ENCODE results near the gene CCDC74B.
"Not testable (repeated sequence)": the region's sequence is repeated elsewhere in the genome, so short reads cannot be mapped to it uniquely, and the experiment has no call there.

The CCDC74B gene

DNA sequence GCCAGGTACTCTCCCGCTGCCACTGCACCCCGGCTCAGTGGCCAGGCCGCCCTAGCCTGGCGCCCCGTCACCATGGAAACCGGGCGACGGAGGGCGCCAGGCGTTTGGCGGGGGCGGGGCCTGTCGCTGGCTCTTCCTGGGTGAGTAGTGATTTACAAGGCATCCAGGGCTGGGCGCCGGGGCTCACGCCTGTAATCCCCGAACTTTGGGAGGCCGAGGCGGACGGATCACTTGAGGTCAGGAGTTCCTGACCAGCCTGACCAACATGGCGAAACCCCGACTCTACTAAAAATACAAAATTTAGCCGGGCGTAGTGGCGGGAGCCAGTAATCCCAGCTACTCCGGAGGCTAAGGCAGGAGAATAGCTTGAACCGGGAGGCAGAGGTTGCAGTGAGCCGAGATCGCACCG, at the start of gene CCDC74B:
Gene CCDC74B, minus strand, starts transcription at position 107 of the 409 bp plus-strand sequence. CDS start 116 bp downstream, outside the sequence.
- DNase-seq (ENCODE audit: low spot score): not testable (repeated sequence)

DNA sequence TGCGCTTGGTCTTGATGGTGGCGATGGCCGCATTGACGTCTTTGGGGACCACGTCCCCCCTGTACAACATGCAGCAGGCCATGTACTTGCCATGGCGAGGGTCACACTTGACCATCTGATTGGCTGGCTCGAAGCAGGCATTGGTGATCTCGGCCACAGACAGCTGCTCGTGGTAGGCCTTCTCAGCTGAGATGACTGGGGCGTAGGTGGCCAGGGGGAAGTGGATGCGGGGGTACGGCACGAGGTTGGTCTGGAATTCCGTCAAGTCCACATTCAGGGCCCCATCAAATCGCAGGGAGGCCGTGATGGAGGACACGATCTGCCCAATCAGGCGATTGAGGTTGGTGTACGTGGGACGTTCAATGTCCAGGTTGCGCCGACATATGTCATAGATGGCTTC, 48.9 kb upstream of the CCDC74B start:
- not testable (repeated sequence) for DNase-seq (ENCODE audit: low spot score)

DNA sequence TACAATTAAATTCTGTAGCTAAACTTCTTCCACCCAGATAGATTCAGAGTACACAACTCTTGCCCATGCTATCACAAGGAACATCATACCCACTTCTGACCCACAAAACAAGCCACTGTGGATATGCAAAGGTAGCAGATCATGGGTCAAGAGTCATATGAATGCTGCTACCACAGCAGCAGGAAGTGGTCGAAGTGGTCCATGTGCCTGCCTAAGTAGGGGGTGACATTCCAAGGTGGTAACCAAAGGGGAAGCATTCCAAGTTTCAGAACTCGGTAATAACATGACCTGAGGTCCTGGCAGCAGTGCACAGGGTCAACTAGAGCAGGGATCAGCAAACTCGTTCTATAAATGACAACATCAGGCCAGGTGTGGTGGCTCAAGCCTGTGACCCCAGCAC, 47.5 kb upstream of the CCDC74B start:
- DNase-seq (ENCODE audit: low spot score): not testable (repeated sequence)

DNA sequence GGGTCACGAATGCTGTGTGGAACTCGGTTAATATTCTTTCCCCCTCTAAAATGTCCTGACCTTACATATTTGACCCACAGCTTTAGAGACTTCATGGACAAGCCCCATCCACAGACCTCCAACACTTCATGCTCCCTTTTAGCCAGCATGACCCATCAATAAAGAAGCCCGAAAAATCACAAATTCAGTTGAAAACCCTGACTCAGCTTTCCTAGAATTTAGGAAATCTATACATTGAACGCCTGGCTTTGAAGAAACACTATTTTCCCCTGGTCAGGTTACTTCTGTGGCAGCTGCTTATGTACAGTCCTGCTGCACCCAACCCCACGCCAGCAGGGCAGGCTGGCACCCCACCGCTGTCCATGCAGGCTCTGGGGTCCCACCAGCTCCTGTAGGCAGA, 46.4 kb upstream of the CCDC74B start:
- not testable (repeated sequence) for DNase-seq (ENCODE audit: low spot score)

DNA sequence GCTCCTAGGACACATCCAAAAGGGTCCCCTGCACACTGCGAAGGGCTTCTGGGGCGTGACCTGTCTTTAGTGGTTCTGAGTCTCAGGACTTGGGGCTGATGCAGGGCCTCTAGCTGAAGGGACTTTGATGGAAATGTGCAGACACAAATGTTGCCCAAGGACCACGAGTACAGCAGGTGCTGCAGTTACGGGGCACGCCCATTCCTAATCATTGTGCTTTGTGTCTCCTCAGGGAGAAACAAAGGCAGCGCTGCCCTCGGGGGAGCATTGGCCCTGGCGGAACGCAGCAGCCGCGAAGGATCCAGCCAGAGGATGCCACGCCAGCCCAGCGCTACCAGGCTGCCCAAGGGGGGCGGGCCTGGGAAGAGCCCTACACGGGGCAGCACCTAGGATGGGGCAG, 45.3 kb upstream of the CCDC74B start:
- DNase-seq (ENCODE audit: low spot score): no peak

DNA sequence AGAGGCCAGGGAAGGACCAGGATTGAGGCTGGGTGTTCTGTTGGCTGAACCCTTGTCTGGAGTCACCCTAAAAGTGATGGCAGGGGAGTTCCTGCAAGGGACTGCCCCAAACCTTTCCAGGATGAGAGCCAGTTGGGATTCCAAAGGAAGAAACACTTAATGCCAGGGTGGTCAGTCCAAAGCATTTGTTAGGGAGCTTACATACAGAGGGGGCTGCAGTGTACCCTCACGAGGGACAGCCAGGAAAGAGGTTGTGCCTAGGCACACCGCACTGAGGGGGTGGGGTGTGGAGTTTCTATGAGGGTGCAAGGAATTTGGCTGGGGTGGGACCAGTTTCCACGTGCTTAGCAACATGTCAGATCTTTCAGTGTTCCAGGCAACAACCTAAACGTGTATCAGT, 44.0 kb upstream of the CCDC74B start:
- DNase-seq (ENCODE audit: low spot score): not testable (repeated sequence)

DNA sequence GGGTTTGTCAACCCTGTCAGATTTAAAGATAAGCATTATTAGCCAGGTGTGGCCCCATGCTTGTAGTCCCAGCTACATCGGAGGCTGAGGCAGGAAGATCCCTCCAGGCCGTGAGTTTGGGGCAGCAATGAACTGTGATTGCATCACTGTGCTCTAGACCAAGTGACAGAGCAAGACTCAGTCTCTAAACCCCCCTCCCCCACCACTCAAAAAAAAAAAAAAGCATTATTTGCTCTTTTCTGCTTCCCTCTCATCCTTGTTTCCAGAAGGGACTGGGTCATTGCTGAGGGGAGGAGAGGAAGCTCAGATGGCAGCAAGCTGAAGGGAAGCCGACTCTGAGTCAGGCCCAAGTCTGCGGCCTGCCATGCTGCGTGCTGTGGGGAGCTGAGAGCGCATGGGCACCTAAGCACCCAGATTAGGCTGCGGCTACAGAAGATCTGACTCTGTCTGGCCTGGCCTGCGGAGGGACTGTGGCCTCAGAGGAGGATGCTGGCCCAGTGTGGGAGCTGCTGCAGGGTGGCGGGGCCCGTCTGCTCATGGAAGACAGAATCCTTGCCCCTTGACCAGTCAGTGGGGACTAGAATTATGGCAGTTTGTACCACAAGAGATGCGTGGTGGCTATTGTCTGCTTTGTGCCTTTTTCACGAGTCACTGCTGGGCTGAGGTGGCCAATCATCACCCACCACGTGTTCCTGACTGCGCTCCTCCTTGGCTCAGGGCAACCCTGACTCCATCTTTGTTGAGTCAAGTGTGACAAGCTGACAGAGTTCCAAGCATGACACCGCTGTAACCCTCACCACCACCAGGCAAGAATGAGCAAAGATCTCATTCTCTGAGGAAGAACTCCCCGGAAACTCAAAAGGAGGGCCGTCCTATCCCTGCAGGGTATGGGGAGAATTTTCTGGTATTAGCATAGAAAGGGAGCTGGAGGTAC, 43.2 kb upstream of the CCDC74B start:
- not testable (repeated sequence) for DNase-seq (ENCODE audit: low spot score)

DNA sequence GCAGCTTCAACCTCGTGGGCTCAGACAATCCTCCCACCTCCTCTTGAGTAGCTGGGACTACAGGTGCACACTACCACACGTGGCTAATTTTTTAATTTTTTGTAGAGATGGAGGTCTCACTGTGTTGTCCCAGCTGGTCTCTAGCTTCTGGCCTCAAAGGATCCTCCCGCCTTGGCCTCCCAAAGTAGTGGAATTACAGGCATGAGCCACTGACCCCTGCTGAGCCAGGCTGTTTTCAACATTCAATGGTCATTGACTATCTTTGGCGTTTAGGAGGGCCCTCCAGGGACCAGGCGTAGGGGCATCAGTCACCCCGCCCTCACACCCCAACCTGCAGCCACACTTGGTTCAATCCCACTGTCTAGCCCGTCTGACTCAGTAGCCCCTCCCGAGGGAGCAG, 42.4 kb upstream of the CCDC74B start:
- no peak for DNase-seq (ENCODE audit: low spot score)

DNA sequence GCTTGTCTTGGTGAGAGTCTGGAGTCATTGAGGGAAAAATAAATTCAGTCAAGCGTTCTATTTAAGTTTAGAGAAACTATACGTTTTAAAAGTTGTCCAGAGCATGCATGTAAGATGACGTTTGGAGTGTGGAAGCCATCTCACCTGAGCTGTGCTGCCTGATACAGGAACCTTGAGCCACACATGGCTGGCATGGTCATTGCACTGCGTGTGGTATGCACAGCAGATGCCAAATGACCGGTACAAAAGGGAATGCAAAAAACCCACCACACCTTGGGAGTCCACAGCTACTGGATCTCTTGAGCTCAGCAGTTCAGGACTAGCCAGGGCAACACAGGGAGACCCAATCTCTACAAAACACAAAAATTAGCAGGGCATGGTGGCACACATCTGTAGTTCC, 41.5 kb upstream of the CCDC74B start:
- no peak for DNase-seq (ENCODE audit: low spot score)

DNA sequence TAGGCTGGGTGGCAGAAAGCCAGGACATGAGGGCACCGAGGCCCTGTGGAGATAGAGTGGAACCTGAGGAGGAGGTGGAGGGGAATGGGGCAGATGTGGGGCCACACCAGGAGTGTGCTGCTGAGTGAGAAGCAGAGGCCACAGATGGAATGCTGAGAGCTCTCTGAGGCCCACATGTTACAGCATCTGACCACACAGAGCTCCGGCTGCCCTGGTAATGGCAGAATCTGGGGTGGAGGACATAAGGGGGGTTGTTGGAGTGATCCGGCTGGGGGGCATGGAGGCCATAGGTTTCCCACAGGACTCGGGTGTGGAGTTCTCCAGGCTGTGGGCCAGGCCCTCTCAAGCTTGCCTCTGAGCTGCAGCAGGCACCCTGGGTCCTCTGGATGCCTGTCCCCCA, 41.0 kb upstream of the CCDC74B start:
- DNase-seq (ENCODE audit: low spot score): no peak

DNA sequence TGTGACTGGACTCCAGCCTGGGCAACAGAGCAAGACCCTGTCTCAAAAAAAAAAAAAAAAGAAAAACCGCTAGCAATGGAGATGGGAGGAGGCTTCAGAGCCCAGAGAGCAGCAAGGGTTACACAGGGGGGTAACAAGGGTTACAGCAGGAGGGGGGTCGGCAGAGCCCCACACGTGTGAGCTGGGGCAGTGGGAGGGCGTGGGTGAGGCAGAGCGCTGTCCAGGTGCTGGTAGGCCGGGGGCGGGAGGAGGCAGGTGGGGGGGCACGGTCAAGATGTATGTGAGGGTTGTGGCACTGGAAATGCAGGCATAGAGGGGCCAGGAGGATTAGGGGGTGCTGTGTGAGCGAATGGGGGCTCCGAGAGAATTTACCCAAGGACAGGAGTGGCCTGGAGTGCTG, 40.5 kb upstream of the CCDC74B start:
- no peak for DNase-seq (ENCODE audit: low spot score)

DNA sequence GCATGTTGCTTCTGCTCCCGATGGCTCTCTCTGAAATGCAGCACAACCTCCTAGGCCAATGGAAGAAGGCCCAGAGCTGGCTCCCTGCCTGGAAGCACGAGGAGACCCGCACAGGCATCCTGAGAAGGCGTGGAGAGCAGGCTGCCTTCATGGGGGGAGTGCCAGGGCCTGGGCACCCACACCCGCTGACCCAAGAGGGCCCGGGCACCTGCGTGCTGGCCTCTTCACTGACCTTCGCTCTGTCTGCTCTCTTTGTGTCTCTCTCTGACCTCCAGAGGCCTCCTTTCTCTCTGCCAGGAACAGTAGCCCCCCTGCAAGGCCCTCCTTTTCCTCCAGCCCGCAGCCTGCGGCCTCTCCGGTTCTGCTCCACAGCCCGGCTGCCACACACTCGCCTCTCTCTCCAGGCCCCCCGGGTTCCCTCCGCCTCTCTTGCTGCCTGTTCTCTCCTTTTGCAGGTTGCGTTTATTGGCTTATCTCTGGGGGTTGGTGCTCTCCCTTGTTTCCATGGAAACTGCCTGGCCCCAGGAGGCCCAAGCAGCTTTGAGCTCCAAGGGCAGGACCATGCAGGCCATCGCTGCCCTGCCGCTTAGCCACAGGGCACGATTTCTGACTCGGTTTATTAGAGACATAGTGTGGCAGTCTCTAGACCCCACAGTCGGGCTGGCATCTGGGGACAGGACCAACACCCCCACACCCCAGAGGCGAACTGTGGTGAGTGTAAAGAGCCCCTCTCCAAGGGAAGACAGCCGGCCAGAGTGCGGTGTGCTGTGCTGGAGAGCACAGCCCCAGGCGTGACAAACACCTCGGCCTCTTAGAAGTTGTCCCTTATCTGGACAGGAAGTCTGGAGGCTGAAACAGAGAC, 38.8 kb upstream of the CCDC74B start:
- no peak for DNase-seq (ENCODE audit: low spot score)

DNA sequence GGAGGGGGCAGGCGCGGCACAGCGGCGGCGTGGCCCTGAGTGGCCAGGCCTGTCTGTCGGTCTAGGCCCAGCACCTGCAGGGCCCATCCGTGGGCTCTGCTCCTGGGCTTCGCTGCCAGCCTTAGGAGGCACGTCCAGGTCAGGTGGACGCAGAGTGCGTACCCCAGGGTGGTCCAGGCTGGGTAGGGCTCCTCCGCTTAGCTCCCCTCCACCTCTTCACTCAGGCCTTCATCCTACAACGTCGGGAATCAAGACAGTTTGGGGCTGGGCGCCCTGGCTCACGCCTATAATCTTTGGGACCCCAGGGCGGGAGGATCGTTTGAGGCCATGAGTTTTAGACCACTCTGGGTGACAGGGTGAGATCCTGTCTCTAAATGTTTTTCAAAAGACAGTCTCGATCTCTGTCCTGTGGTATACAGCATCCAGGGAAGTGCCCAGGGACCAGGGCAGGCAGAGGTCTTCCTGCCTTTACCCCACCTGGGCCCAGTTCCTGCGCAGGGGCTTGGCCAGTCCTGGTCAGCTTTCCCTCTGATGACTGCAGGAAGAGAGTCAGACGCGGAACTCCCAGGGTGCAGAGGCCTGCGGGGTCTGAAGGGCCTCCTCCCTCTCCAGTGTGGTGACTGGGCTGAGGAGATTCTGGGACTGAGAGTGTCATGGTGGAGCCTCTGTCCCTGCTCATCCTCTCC, 38.1 kb upstream of the CCDC74B start:
- peak; percentile 13 for DNase-seq (ENCODE audit: low spot score)

DNA sequence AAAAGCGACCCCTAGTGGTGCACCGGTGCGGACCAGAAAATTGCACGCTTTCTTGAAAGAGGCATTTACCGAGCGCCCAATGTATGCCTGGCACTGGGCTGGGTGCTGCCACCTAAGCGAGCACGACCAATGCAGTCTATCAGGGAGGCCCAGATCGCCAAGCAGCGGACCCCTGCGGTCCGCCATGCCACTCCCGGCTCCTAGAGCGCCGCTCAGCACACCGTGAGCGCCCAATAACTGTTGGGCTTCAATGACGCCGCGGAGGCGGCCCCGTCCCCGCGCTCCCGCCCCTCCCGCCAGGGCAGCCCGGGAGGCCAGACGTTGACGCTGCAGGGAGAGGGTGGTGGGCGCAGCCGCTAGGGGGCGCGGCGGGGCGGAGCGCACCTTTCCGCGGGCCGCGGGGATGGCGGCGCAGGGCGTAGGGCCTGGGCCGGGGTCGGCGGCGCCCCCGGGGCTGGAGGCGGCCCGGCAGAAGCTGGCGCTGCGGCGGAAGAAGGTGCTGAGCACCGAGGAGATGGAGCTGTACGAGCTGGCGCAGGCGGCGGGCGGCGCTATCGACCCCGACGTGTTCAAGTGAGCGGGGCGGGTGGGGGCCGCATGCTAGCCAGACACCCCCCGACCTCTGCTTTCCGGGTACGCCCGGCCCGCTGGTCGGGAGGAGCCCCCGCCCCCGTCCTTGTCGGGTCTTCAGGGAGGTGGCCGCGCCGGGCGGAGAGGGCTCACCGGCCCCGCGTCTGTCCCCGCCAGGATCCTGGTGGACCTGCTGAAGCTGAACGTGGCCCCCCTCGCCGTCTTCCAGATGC, 37.2 kb upstream of the CCDC74B start, which contains the start of gene MZT2B:
Gene MZT2B, plus strand, starts transcription at position 383 of the 803 bp plus-strand sequence. Its CDS starts 21 bp downstream, at position 404.
- DNase-seq (ENCODE audit: low spot score): peak; percentile 75

DNA sequence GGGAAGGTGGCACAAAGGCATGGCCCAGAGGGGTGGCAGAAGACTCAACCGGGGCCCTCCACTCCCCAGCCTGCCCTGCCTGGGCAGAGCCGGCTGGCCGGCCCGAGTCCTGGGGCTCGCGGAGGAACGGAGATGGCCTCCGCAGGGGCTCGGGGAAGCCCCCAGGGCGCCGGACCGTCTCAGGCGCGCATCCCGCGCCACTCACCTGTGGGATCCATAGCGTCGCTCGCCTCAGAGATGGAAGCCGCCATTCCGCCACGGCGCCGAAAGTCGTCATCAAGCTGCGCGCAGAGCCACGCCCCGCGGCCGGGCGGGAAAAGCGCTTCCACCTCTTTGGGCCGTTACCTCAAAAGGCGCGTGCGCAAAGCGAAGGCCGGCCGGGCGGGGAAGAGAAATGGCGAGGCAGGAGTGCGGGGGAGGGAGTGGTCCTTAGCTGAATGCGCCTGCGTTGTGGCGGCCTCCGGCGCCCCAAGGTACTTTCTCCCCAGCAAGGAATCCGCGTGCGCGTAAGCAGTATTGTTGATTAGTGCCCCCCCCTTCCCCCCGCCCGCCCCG, 36.5 kb upstream of the CCDC74B start, which contains the start of gene SMPD4:
Gene SMPD4, minus strand, starts transcription at position 278 of the 555 bp plus-strand sequence. CDS start 5,010 bp downstream, outside the sequence.
- peak; percentile 91 for DNase-seq (ENCODE audit: low spot score)

DNA sequence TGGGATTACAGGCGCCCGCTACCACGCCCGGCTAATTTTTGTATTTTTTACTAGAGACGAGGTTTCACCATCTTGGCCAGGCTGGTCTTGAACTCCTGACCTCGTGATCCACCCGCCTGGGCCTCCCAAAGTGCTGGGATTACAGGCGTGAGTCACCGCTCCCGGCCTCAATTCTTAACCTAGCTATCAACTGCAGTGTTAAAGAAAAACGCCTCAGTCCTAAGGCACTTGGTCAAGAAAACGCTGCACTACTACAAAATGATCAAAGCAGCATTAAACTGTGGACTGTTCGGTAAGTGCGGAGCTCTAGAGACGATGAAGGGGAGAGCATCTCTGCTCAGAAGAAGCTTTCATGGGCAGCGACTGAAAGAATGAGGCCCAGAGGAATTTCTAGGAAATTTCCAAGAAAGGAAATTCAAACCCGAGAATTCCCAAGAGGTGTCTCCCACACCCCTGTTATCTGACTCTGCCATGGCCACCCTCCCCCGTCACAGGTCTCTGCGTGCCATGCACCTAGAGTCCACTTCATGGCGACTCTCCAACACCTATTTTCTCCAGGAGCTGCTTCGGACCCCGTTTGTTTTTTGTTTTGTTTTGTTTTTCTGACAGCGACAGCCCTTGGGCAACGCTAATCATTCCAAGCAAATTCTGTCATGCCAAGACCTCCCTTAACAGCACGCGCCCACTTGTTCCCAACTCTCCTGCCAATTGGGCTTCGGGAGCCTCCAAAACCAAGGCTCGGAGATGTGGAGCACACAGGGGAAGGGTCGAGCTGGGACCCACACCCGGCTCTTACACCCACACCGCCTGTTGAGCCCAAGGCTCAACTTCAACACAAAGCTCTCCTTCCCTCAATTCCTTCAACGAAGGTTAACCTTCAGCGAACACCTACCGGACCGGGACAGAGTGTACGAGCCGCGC, 35.8 kb upstream of the CCDC74B start:
- peak; percentile 4 for DNase-seq (ENCODE audit: low spot score)

DNA sequence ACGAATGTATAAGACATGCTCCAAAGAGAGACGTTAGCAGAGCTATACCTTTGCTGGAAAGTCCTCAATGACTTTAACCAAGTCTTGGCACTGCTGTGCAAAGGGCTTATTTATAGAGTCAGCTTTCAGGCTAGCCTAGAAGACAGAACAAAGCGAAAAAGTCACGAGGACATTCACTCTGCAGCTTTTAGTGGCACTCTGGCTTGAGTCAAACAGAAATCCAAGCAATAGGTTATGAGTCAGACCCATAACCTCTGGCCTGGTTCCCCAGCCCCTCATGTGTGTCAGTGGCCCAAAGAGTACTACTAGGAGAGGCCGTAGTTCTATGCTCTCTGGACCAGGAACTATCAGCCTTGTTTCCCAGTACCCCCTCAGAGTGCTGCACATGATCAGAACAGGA, 30.0 kb upstream of the CCDC74B start:
- not testable (repeated sequence) for DNase-seq (ENCODE audit: low spot score)

DNA sequence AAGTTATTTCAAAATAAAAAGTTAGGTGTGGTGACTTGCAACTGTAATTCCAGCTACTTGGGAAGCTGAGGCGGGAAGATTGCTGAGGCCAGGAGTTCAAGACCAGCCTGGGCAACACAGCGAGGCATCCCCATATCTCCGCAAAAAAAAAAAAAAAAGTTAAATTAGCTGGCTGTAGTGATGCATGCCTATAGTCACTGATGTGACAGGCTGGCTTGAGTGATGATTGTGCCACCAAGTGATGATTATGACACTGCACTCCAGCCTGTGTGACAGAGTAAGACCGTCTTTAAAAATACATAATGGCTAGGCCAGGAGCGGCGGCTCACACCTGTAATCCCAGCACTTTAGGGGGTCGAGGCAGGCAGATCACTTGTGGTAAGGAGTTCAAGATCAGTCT, 25.0 kb upstream of the CCDC74B start:
- DNase-seq (ENCODE audit: low spot score): no peak

DNA sequence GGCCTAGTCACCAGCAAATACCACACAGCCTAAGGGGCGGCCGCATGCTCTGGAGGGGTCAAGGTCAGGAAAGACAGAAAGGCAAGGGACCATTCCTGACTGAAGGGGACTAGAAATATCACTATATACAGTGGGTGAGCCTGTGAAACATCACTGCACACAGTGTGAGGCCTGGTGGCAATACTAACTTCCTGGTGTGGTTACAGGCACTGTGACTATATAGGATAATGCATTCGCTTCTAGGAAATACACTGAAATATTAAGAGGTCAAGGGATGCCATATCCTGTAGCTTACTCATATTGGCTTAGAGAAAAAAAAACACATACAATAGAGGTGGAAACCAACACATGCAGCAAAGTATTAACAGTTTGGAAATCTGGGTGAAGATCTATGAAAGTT, 24.3 kb upstream of the CCDC74B start:
- peak; percentile 28 for DNase-seq (ENCODE audit: low spot score)

DNA sequence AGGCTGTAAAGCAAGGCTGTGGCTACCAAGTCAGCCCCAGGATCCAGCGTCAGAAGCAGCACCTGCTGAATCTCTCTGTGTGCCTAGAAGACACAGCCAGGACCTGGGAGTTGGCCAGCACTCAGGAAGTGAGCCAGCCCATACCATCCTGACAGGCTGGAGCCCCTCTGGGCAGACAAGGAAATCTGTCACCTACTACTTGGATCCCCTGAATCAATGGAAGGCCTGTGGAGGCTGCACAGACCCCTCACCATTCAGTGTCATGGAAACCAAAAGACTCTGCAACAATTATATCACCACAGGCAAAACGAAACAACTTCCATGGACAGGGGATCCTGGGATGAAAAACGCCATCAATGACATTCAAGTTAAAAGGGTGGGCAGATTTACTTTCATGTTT, 21.7 kb upstream of the CCDC74B start:
- not testable (repeated sequence) for DNase-seq (ENCODE audit: low spot score)
